HG03342 (cell line): ENCODE results near the gene EZR.
A peak's percentile ranks its signal among the peaks of the same experiment; 100 is the strongest.

ENCODE experiments used
- ATAC-seq: cut with Tn5 transposase; IDR thresholded peaks from one replicate; pipeline ENCODE4 v1.9.1; 2021; ENCODE audit warnings: mild to moderate bottlenecking, moderate library complexity; ENCODE audit not compliant: unreplicated experiment

EZR gene

DNA sequence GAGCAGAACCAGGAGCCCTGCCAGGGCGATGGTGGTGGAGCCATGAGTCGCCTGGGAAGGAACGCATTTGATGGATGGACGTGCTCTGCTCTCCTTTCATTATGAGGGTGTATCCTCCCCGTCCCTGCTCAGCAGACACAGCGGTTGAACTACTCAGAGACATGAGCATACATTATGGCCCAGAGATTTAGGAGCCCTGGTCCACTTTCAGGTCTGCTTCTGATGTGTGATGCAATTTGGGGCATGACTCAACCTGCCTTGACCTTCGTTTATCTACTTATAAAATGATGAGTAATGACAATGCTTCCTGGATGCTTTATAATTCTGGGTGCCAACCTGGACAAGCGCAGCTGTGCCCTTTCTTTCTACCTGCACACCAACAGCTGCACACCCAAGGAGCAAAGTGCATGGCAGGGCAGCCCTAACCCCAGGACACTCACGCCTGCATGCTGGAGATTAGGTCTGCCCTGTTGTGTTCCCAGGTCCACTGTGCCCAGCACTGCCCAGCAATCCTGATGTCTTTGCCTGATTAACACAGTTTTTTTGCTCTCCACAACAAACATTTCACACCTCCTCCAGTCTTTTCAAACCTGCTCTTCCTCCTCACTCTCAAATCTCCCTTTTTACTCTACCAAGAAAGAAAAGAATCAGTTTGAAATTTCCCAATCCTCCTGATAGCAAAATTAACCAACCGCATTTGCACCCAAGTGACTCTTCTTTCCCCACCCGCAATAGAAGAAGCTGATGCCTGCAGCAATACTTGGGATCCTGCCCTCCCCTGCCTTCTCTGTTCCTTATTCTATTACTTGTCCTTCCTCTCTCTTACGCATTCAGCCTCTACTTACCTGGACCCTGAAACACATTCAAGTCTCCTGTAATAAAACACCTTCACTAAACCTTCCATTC, 81.2 kb downstream of the EZR start:
- ATAC-seq: no peak

DNA sequence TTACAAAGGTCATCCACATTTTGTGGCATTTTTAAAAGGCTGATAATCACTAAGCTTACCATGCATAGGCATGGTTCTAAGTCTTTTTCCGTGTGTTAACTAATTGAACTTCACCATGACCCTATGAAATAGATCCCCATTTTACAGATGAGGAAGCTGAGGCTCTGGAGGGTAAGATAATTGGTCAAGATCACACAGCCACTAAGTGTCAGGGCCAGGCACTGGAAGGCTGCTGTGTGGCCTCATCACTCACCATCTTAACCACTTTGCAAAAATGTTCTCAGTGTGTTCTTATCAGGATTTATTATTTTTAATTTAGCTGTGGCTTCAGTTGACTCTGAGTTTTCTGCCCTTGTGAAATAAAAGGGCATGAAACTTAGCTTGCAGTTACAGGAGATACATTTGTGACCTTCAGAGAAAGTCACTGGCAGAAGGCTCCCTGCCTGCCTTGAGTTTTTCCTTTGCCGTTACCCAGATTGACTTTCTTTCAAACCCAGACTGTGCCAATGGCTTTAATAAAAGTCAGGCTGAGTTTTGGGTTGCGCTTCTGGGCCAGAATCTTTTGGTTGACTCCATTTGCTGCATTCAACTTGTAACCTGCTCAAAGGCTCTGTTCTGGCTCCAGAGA, 82.0 kb downstream of the EZR start:
- no peak for ATAC-seq

DNA sequence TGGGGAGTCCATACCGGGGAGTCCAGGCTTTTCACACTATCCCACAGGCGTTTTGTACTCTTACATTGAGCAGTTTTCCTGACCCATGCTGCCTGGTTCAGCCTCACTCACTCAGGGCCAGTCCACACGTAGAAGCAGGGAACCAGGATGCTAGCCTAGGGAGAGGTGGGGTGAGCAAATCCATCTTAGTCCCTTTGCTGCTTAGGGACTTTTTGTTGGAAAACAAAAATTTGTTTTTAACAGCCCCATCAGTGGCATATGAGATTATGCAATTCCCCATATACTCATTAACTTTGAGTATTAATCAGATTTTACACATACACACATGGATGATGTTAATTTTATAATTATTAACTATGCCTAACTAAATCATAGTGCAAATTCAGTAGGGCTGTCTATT, 84.2 kb downstream of the EZR start:
- ATAC-seq: no peak

DNA sequence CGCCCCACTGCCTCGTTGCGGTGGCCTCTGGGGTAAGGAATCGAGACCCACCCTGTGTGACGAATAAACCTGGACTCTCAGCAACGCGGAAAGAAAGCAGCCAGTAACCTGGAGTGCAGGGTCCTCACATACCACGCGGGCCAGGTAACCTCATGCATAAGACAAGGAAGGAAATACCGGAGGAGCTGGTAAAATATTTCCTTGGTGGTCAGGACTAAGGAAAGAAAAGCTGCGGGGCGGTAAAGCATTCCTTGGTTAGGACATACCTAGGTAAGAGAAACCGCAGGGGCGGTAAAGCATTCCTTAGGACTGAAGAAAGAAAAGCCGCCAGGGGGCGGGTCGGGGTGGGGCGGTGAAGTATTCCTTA, 88.6 kb downstream of the EZR start:
- no peak for ATAC-seq

DNA sequence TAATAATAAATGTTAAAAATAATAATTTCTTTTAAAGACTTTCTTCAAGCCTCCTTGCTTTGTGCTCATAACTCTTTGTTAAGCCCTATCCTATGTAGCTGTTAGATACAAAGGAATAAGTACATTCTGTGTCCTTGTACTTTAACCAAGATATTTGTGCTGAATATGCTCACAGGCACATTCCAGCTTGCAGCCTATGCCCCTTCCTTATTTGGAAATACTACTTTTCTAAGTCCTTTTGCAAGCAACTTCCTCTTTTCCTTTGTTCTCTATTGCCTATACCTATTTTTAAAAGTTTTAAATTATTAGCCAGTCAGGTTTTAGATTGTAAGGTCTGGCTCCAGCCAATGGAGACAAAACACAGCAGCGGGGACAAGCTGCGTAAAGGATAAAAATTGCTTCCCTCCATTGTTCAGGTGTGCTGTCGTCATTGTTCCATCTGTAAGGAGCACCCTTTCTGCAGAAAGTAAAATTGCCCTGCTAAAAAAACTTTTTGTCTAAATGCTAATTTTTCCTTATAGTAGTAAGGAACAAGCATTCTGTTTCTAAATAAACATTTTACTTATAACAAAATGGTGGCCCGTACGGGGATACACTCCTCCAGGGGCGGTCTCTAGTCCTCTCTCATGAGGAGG, 89.1 kb downstream of the EZR start:
- ATAC-seq: no peak

DNA sequence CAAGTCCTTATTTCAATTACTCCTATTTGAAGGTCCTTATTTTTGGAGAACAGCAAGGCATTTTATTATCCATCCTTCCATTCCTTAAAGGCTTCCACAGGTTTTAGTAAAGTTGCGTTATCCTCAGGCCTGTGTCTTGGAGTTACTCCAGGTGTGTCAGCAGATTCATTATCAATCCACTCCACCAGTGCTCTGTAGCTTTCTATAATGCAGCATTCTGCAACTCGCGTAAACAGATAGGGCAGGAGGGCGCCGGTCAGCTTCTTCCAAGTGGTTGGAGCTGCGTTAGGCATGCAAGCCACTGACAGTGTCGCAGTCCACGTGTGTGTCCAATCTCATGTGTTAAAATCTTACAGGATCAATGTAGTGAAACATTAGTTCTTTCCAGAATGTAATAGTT, 93.5 kb downstream of the EZR start:
- no peak for ATAC-seq

DNA sequence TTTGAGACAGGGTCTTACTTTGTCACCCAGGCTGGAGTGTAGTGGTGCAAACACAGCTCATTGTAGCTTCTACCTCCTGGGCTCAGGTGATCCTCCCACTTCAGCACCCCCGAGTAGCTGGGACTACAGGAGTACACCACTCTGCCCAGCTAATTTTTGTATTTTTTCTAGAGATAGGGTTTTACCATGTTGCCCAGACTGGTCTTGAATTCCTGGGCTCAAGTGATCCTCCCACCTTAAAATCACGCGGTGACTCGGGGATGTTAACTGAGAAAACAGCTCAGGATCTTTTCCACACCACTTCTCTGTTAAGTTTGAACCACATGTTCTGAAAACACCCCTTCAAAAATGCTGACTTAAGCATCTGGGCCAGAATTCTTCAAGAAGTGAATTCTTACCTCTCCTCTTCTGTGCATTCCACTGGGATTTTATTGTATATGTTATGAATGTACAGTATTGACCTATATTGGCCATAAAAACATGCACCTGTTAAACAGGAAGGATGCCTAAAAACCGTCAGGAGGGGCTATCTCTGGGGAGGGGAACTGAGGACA, 96.9 kb downstream of the EZR start:
- no peak for ATAC-seq

DNA sequence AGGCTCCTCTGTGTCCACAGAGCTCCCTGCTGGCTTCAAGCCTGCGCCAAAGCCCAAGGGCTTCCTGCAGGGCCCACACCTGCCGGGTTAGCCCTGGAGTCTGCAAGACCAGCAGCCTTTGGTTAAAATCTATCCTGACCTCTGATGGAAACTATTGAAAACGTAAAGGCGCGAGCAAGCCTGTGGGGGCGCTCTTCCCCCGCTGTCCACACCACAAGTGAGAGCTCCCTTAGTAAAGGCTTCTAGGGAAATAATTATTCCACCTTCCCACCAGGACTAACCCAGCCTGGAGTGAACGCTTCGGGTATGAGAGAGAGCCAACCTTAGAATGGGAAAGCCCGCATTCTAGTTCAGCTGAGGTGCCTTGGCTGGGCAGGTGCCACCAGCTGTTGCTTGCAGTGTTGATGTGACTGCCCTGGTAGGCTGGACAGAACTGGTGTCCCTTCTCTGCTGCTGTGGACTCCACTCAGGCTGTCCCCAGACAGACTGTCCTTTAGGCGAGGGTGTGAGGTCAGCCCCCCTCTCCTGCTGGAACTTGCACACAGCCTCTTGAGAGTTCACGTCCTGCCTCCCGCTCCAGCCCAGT, 100.6 kb downstream of the EZR start:
- no peak for ATAC-seq

DNA sequence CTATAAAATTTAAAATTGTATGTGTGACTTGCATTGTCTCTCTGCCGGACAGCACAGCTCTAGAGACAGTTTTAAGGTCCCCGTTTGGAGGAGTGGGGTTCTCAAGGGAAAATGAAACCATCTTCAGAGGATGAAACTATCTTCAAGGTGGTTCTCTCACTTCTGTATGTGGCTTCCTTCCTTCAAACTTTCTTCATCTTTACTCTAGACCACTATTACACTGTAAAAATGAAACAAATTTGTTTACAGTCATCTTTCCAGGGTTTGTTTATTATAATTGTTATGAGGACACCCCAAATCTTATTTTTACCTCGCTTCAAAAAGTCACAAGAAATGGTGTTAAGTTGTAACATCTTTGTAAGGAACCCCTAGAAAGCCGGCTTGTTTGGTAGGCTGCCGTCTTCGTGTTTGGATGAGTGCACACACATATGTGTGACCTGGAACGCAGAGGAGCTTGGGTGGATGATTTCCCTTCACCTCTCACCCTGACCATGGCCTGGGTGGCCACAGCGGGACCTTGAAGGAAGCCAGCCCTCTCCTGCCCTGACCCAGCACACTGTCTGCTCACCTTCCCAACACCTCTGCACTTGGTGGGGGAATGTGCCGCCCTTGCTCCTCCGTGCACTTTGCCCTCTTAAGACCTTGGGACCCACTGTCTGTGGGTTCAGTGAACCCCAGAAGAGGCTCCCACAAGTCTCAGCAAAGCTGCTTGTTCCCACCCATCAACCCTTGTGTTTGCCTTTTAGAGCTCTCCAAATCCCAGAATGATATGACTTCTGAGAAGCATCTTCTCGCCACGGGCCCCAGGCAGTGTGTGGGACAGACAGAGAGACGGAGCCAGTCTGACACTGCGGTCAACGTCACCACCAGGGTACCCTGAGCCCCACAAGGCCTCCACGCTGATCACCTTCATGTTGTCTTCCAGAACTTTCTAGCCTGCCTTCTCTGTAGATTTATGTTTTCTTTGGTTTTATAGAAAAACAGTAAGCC, 101.5 kb downstream of the EZR start:
- peak; percentile 67 for ATAC-seq
